Inferior parietal cortex (tissue), 1 donor: ENCODE data around the gene MYLK4.
"Not testable (repeated sequence)": the region's sequence is repeated elsewhere in the genome, so short reads cannot be mapped to it uniquely, and the experiment has no call there.

Experiments
- DNase-seq: peaks from one replicate; pipeline ENCODE4 v3.0.0-alpha.2; 2016; ENCODE audit errors: extremely low spot score

MYLK4 gene

DNA sequence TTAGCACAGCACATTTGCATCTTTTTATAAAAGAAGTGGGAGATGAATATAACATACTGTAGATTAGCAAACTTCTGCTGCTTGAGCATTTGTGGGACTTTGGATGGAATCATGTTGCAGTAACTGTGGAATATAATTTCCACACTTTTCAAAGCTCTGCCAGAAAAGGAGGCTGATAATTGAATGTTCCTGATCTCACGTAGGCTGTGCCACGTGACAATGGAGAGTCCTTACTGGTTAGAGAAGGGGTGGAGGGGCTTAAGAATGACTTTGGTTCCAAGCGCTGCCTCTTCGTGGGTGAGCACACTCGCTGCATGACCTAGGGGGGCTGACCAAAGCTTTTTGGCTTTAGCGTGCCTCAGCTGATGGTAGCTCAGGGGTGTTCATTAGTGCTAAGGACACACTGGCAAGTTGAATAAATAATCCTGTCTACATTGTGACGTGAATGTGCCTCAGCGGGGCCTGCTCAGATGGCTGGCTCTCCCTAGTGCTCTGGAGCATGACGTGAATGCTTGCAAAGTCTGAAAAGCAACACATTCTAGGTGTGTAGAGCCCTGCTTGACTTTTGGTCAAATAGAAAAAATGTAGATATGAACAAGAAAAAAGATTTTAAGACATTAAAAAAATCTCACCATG is 29.5 kb upstream of the MYLK4 start:
- DNase-seq, result no peak

DNA sequence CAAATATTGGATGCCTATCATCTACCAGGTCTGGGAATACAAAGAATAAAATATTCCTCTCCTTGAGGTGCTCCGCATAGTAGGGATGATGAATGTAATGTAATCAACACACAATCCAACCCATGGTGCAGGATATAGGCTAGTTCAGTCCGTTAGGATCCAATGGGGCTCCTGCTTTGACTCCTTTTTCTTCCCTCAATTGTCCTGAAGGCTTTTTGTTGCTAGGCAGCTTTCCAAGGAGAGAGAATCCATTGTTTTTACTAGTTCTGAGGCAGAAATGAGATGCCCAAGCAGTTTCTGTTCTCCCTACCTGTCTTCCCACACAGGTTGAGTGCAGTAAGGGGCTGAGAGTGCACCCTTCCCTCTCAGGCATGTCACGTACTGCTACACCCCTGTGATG is 26.5 kb upstream of the MYLK4 start:
- DNase-seq, result no peak

GRCh38 chr6:2775003-2775402 is 24.3 kb upstream of the MYLK4 start:
- no peak for DNase-seq

- DNase-seq, result no peak
Observed at GRCh38 chr6:2773449-2773848, 22.7 kb upstream of the MYLK4 start.

GRCh38 chr6:2772840-2773239 is 22.1 kb upstream of the MYLK4 start:
- no peak for DNase-seq

GRCh38 chr6:2771079-2771478 is 20.4 kb upstream of the MYLK4 start:
- no peak for DNase-seq

GRCh38 chr6:2770171-2770570 is 19.4 kb upstream of the MYLK4 start:
- no peak for DNase-seq

GRCh38 chr6:2768696-2769095 is 18.0 kb upstream of the MYLK4 start:
- no peak for DNase-seq

DNA sequence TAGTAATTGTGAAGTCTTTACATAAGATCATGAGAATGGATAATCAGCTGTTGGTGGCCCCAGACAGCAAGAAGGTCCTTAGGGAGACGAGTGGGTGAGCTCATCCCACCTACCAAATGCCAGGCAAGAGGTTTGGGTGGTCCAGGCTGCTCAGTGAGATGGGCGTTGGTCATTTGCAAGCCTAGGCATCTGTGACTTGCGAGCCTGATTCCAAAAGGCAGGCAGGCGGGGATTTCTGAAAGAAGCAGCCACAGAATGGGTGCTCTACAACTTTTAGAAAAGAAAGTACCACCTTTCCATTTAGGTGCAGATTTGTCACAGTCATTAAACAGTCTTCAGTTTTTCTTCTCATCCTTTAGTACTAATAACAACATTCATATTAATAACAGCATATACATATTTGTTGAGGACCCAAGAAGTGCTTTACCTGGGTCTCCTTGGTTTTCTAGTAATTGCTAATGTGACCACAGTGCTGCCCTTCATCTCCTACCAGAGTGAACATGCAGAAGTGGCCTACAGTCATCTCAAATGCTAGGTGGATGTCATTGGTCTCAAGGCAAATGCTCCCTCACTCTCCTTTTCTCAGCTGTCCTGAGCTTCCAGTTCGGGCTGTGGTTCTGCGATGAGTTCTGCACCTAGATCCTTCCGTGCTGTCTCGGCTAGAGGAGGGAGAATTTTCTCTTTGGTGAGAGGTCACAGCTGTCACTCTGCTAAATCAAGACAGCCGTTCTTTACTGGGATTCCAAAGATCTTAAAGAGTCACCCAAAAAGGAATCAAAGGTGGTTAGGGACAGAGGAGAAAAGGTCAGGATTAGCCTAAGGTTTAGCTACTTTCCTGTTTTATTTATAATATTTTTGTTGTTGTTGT is 17.2 kb upstream of the MYLK4 start:
- no peak for DNase-seq

DNA sequence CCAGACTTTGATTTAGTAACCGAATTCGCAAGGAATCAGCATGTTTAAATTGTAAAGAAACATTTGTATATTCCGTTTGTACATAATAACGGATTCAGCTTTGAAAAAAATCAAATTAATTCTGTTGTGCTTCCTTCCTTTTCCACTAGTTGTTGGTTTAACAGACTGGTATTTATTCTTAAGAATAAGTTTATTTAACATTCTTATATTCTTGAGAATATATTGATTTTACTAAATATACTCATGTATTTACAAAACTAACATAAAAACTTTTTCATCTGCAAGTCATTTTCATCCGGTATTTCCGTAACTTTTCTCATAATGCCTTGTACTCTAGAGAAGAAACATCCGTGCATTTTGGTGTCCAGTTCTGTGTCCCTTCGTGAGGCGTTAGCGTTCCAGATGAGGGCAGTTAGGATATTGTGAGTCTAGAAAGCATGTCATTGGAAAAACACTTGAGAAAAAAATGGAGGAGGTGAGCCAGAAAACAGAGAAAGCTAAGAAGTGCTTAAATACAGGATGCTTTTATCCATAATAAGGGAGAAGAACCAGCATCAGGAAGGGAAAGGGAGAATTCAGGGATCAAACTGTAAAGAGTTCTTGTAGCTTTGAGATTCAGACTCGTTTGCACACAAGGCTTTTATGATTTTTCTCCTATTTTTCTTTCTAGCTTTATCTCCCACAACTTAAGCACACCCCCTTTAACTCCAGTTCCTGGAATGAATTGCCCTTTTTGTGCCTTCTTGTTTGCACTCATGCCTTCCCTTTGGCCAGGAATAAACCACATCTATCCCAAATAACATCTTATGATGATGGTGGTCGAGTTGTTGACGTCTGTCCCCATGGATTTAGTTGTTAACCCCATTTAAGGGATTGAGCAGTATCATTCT is 16.3 kb upstream of the MYLK4 start:
- DNase-seq, result no peak

- no peak for DNase-seq
Observed at GRCh38 chr6:2765896-2766766, 15.4 kb upstream of the MYLK4 start.

- peak; percentile 98 for DNase-seq
Observed at GRCh38 chr6:2765166-2765895, 14.6 kb upstream of the MYLK4 start, which contains the start of gene WRNIP1. TSS of gene WRNIP1 (plus strand) at chr6:2765393. CDS start at chr6:2765623, 230 bp downstream.

DNA sequence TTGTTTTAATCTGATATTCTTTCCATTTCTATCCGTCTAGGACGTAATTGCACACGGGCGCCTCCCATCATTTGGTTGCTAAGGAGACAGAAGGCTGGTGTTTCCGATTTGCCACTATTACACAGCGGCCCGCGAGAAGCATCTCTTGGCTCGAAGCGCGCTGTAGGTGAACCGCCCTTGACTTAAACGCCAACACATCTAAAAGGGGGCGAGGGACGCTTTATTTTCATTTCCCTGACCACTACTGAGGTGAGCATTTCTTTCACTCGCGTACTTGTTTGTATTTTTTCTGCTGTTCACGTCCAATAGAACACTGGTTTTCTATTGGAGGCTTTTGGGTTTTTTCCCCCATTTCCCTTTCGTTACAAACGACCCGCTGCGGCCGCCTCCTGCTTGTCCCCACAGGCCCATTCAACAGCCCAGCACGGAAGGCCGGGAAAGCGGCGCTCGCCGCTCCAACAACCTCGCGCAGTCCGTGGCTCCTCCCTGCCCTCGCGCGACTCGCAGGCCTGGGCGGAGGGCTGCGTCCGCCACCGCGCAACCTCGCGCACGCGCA is 14.0 kb upstream of the MYLK4 start:
- peak; percentile 75 for DNase-seq

- no peak for DNase-seq
Observed at GRCh38 chr6:2763876-2764540, 13.3 kb upstream of the MYLK4 start.

GRCh38 chr6:2763345-2763841 is 12.7 kb upstream of the MYLK4 start:
- no peak for DNase-seq

- DNase-seq, result not testable (repeated sequence)
Observed at GRCh38 chr6:2762868-2763267, 12.1 kb upstream of the MYLK4 start.

- DNase-seq, result no peak
Observed at GRCh38 chr6:2760882-2761842, 10.4 kb upstream of the MYLK4 start.

GRCh38 chr6:2758980-2759379 is 8.3 kb upstream of the MYLK4 start:
- no peak for DNase-seq
